H9 (cell line): Measurements from ENCODE around the gene ASPHD1. TPM values are rescaled to one million over a fixed set of nuclear protein-coding genes. Genes with fewer than 3 reads are reported as not detected.
"Not testable (repeated sequence)": the region's sequence is repeated elsewhere in the genome, so short reads cannot be mapped to it uniquely, and the experiment has no call there.

Source experiments
- DNase-seq: peaks from one replicate; pipeline ENCODE4 v3.0.0-alpha.2; 2017
- H2AFZ ChIP-seq: one replicate; pipeline ENCODE4 v1.6.1; 2013; ENCODE audit warnings: mild to moderate bottlenecking, low read length, control low read depth, moderate library complexity
- H2AK5ac ChIP-seq: 2 replicates; pipeline ENCODE4 v1.6.1; 2013; ENCODE audit warnings: low read length, control low read depth, mixed read lengths; ENCODE audit not compliant: insufficient read length
- H2BK120ac ChIP-seq: one replicate; pipeline ENCODE4 v1.6.1; 2013; ENCODE audit warnings: low read depth, mild to moderate bottlenecking, low read length, control low read depth, inconsistent platforms; ENCODE audit not compliant: poor library complexity, severe bottlenecking
- H2BK12ac ChIP-seq: 2 replicates; pipeline ENCODE4 v1.6.1; 2013; ENCODE audit warnings: low read length, control low read depth, mixed read lengths, low read depth; ENCODE audit not compliant: insufficient read length
- H2BK15ac ChIP-seq: 2 replicates; pipeline ENCODE4 v1.6.1; 2013; ENCODE audit warnings: low read depth, low read length, control low read depth
- H2BK20ac ChIP-seq: one replicate; pipeline ENCODE4 v1.6.1; 2013; ENCODE audit warnings: low read depth, mild to moderate bottlenecking, low read length, control low read depth, inconsistent platforms; ENCODE audit not compliant: poor library complexity, severe bottlenecking
- H2BK5ac ChIP-seq: 2 replicates; pipeline ENCODE4 v1.6.1; 2013; ENCODE audit warnings: low read length, control low read depth, mixed read lengths; ENCODE audit not compliant: insufficient read length
- H3K14ac ChIP-seq: 2 replicates; pipeline ENCODE4 v1.6.1; 2013; ENCODE audit warnings: low read length, control low read depth; ENCODE audit not compliant: insufficient read depth
- H3K18ac ChIP-seq: 2 replicates; pipeline ENCODE4 v1.6.1; 2013; ENCODE audit warnings: low read depth, mild to moderate bottlenecking, mixed read lengths, low read length, control low read depth; ENCODE audit not compliant: insufficient read length
- H3K23ac ChIP-seq: 2 replicates; pipeline ENCODE4 v1.6.1; 2013; ENCODE audit warnings: low read length, control low read depth, mixed read lengths, low read depth; ENCODE audit not compliant: insufficient read length
- H3K23me2 ChIP-seq: 2 replicates; pipeline ENCODE4 v1.6.1; 2013; ENCODE audit warnings: low read depth, mild to moderate bottlenecking, mixed read lengths, low read length, control low read depth; ENCODE audit not compliant: insufficient read length, poor library complexity, severe bottlenecking
- H3K27ac ChIP-seq: 2 replicates; pipeline ENCODE4 v1.5.1; 2013; ENCODE audit warnings: low read length, control low read depth, mixed read lengths, low read depth; ENCODE audit not compliant: insufficient read length
- H3K27me3 ChIP-seq: 2 replicates; pipeline ENCODE4 v1.6.1; 2013; ENCODE audit warnings: low read length, control low read depth, inconsistent platforms; ENCODE audit not compliant: insufficient read depth
- H3K4ac ChIP-seq: 2 replicates; pipeline ENCODE4 v1.6.1; 2013; ENCODE audit warnings: low read depth, mild to moderate bottlenecking, control low read depth, inconsistent platforms, low read length, moderate library complexity
- H3K4me1 ChIP-seq: 2 replicates; pipeline ENCODE4 v1.6.1; 2013; ENCODE audit warnings: low read length, control low read depth, inconsistent platforms; ENCODE audit not compliant: insufficient read depth
- H3K4me2 ChIP-seq: 2 replicates; pipeline ENCODE4 v1.6.1; 2013; ENCODE audit warnings: low read length, control low read depth, mixed read lengths; ENCODE audit not compliant: insufficient read length, insufficient read depth
- H3K56ac ChIP-seq: 2 replicates; pipeline ENCODE4 v1.6.1; 2013; ENCODE audit warnings: low read depth, mild to moderate bottlenecking, mixed read lengths, low read length, control low read depth; ENCODE audit not compliant: insufficient read length
- H3K79me1 ChIP-seq: 2 replicates; pipeline ENCODE4 v1.6.1; 2013; ENCODE audit warnings: low read depth, mild to moderate bottlenecking, moderate library complexity, low read length, control low read depth, inconsistent platforms; ENCODE audit not compliant: insufficient read depth, poor library complexity, severe bottlenecking
- H3K79me2 ChIP-seq: 2 replicates; pipeline ENCODE4 v1.6.1; 2013; ENCODE audit warnings: low read length, control low read depth, inconsistent platforms; ENCODE audit not compliant: insufficient read depth
- H3K9ac ChIP-seq: 2 replicates; pipeline ENCODE4 v1.6.1; 2013; ENCODE audit warnings: low read length, control low read depth, mixed read lengths; ENCODE audit not compliant: insufficient read length; ENCODE audit errors: extremely low read depth
- H3K9me3 ChIP-seq: one replicate; pipeline ENCODE4 v1.6.1; 2013; ENCODE audit warnings: low read depth, low read length, inconsistent platforms; ENCODE audit not compliant: control insufficient read depth
- H3T11ph ChIP-seq: one replicate; pipeline ENCODE4 v1.6.1; 2013; ENCODE audit warnings: mild to moderate bottlenecking, low read length, control low read depth, inconsistent platforms
- H4K20me1 ChIP-seq: one replicate; pipeline ENCODE4 v1.6.1; 2013; ENCODE audit not compliant: control insufficient read depth, insufficient read length, insufficient read depth
- H4K5ac ChIP-seq: 2 replicates; pipeline ENCODE4 v1.6.1; 2013; ENCODE audit warnings: low read depth, mild to moderate bottlenecking, mixed read lengths, low read length, control low read depth; ENCODE audit not compliant: insufficient read length
- H4K8ac ChIP-seq: replicated peaks from 2 replicates; pipeline ENCODE4 v1.6.1; 2013; ENCODE audit warnings: low read length, control low read depth, mixed read lengths, low read depth; ENCODE audit not compliant: insufficient read length
- H4K91ac ChIP-seq: 2 replicates; pipeline ENCODE4 v1.6.1; 2013; ENCODE audit warnings: low read depth, mild to moderate bottlenecking, moderate library complexity, mixed read lengths, low read length, control low read depth; ENCODE audit not compliant: insufficient read length
- H3K27ac Mint-ChIP-seq, 3 experiments: 2 replicates in 2 of 3; 3 replicates in 1 of 3; pipeline ENCODE4 v1.8.0; 2020 to 2021; ENCODE audit warnings: mixed read lengths in 3 of 3, mild to moderate bottlenecking in 1 of 3, moderate library complexity in 1 of 3
- H3K27me3 Mint-ChIP-seq: 2 replicates; pipeline ENCODE4 v1.8.0; 2021; ENCODE audit warnings: low read depth, mild to moderate bottlenecking, moderate library complexity, mixed read lengths
- H3K36me3 Mint-ChIP-seq, 3 experiments: 2 replicates in 2 of 3; 3 replicates in 1 of 3; pipeline ENCODE4 v1.8.0; 2020 to 2021; ENCODE audit warnings: low read depth in 3 of 3, mixed read lengths in 3 of 3; ENCODE audit not compliant: insufficient read depth in 1 of 3
- H3K4me1 Mint-ChIP-seq, 2 experiments: 2 replicates each; pipeline ENCODE4 v1.8.0; 2020; ENCODE audit warnings: mixed read lengths in 2 of 2
- H3K4me3 Mint-ChIP-seq, 2 experiments: 2 replicates in 1 of 2; 3 replicates in 1 of 2; pipeline ENCODE4 v1.8.0; 2020 to 2021; ENCODE audit warnings: mild to moderate bottlenecking in 2 of 2, mixed read lengths in 2 of 2, moderate library complexity in 1 of 2
- H3K9me3 Mint-ChIP-seq, 2 experiments: 2 replicates in 1 of 2; 3 replicates in 1 of 2; pipeline ENCODE4 v1.8.0; 2020; ENCODE audit warnings: mild to moderate bottlenecking in 2 of 2, mixed read lengths in 2 of 2, moderate library complexity in 1 of 2
- CTCF ChIP-seq: fragments of 200-600 bp; sonication (generic); conservative IDR thresholded peaks from 3 replicates; pipeline ENCODE4 v1.8.0; 2021; ENCODE audit warnings: antibody characterized with exemption, mild to moderate bottlenecking
- WGBS: extraction: QIAGEN DNeasy Blood & Tissue Kit; methylation state at CpG from one replicate; pipeline ENCODE4 v1.1.7; 2013; ENCODE audit warnings: missing lambda C conversion rate, low lambda C conversion rate, mixed read lengths; ENCODE audit not compliant: insufficient read length; ENCODE audit errors: extremely low coverage; 5-methylcytosine and 5-hydroxymethylcytosine counted together
- total RNA-seq: library from RNA; stranded (reverse); gene quantifications from 2 replicates; pipeline ENCODE4 v1.2.1, GENCODE V29; 2021

The ASPHD1 gene
- total RNA-seq, 1 experiment from 2014 or later, result 16.7 TPM

DNA sequence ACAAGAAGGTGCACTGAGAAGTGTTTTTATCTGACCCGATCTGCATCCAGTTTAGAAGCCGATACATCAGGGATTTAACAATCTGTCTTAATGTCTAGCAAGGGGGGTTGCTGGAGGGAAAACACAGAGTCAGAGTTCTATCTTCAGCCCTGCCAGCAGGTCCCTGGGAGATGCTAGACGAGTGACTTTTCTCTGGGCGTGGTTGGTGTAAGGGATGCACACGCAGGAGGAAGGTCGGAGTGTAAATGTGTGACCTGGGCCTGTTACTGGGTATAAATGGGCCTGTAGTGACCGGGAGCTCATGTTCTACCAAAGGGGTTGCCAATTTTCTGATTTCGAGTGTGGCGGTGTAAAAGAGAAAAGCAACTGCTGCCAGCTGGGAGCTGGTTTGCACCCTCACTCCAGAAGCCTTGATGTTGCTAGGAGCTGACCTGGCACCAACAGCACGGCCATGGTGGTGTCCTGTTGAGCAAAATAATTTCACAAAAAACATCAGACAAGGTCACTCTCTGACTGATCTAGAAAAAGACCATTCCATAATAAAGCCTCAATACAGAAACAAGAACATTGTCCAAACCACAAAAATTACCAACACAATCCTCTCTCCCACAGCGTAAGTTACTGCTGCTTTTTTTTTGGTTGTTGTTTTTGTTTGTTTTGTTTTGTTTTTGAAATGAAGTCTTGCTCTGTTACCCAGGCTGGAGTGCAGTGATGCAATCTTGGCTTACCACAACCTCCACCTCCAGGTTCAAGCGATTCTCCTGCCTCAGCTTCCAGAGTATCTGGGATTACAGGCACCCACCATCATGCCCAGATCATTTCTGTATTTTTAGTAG lies 27.0 kb downstream of the ASPHD1 start:
- H3K27ac ChIP-seq, result no peak overlapping the region
- H3K27ac Mint-ChIP-seq, result peak overlapping the region in 2 of 3 experiments; percentile 9 to 98; a peak in 1 of 7 replicates

DNA sequence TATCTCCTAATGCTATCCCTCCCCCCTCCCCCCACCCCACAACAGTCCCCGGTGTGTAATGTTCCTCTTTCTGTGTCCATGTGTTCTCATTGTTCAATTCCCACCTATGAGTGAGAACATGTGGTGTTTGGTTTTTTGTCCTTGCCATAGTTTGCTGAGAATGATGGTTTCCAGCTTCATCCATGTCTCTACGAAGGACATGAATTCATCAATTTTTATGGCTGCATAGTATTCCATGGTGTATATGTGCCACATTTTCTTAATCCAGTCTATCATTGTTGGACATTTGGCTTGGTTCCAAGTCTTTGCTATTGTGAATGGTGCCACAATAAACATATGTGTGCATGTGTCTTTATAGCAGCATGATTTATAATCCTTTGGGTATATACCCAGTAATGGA lies 31.5 kb downstream of the ASPHD1 start:
- no CpG with 5 or more reads among the region's 2 CpGs for WGBS
- not testable (repeated sequence) for H2BK12ac ChIP-seq, H3K27ac Mint-ChIP-seq

More for the DNA sequence above, 27.0 kb downstream of the ASPHD1 start:
- Histone ChIP-seq H3K14ac (no peak overlapping the region), H3K4ac (no peak overlapping the region), H2AK5ac (no peak overlapping the region), H3K79me2 (no peaks in the 10 kb centered on the region), H3K9ac (peak overlapping the region; percentile 91), H4K91ac (no peak overlapping the region), H3T11ph (no peak overlapping the region), H4K20me1 (no peaks in the 10 kb centered on the region), H2AFZ (no peak overlapping the region), H3K23me2 (peaks cover 20% of the 10 kb centered on the region), H2BK20ac (no peak overlapping the region), H2BK15ac (no peak overlapping the region), H2BK12ac (no peak overlapping the region), H3K79me1 (no peaks in the 10 kb centered on the region), H3K18ac (no peak overlapping the region), H3K27me3 (no peaks in the 10 kb centered on the region), H4K5ac (no peak overlapping the region), H3K9me3 (no peaks in the 10 kb centered on the region), H2BK120ac (no peak overlapping the region), H3K56ac (no peak overlapping the region), H4K8ac (no peak overlapping the region), H3K4me2 (peak overlapping the region; percentile 85), H2BK5ac (no peak overlapping the region), H3K4me1 (peaks cover 8% of the 10 kb centered on the region; the same call in 1 of the 2 replicates), H3K23ac (no peak overlapping the region)
- Mint-ChIP-seq H3K27me3 (no peaks in the 10 kb centered on the region), H3K4me3 (peak overlapping the region; percentile 89 to 96), H3K9me3 (no peaks in the 10 kb centered on the region), H3K36me3 (peaks cover 2 to 15% (median 8%) of the 10 kb centered on the region in 3 experiments; a peak in 6 of 7 replicates), H3K4me1 (peaks cover 21 to 30% of the 10 kb centered on the region in 2 experiments)
- no peak for TF ChIP-seq CTCF
- no peak for DNase-seq
- WGBS, result no CpG with 5 or more reads among the region's 12 CpGs

More for the DNA sequence above, 31.5 kb downstream of the ASPHD1 start:
- not testable (repeated sequence) for H3K18ac ChIP-seq, H4K91ac ChIP-seq, H3K9me3 Mint-ChIP-seq, H2AK5ac ChIP-seq, H3K4me3 Mint-ChIP-seq, H3K23me2 ChIP-seq, DNase-seq, H2BK120ac ChIP-seq, H3K36me3 Mint-ChIP-seq, H2BK20ac ChIP-seq, H3K9ac ChIP-seq, H3K4me2 ChIP-seq, H3K79me2 ChIP-seq, H3K14ac ChIP-seq, H3K23ac ChIP-seq, H2BK5ac ChIP-seq, H4K20me1 ChIP-seq, H3K4me1 ChIP-seq, H3K27me3 ChIP-seq, H3K4ac ChIP-seq, H4K8ac ChIP-seq, H4K5ac ChIP-seq, H2AFZ ChIP-seq, H3K9me3 ChIP-seq, H2BK15ac ChIP-seq, H3K27ac ChIP-seq, H3K27me3 Mint-ChIP-seq, H3T11ph ChIP-seq, H3K56ac ChIP-seq, H3K79me1 ChIP-seq
- peaks cover 9 to 14% of the 10 kb centered on the region in 2 experiments for H3K4me1 Mint-ChIP-seq
